ENCODE measurements around the gene CYTIP. TPM values are rescaled to one million over a fixed set of nuclear protein-coding genes. Genes with fewer than 3 reads are reported as not detected.

Gene CYTIP
- total RNA-seq, 120 experiments from 2014 or later, result 0.40 to 9.7 (median 1.8) TPM; not detected in 2

Other genes starting within 250 kb of the CYTIP start
- 1 to 10 TPM in 1 of 120 experiments, under 1 TPM in 48, not detected in 71; 0.06 to 1.1 (median 0.12) TPM for gene GALNT5, start 186.4 kb downstream of the CYTIP start, total RNA-seq
- gene ERMN, start 118.3 kb downstream of the CYTIP start, total RNA-seq, result 100 to 1,000 TPM in 97 of 120 experiments, 10 to 100 TPM in 23; 40.3 to 874 (median 194) TPM
- gene ACVR1C, start 184.8 kb upstream of the CYTIP start, total RNA-seq, result 10 to 100 TPM in 85 of 120 experiments, 1 to 10 TPM in 35; 5.3 to 20.6 (median 11.5) TPM